HepG2 (cell line): ENCODE data around the gene SELENOW. TPM values are rescaled to one million over a fixed set of nuclear protein-coding genes. Genes with fewer than 3 reads are reported as not detected.
"Not testable (repeated sequence)": the region's sequence is repeated elsewhere in the genome, so short reads cannot be mapped to it uniquely, and the experiment has no call there.

Experiments used
- ATAC-seq: fragments of 200-7000 bp; cut with Tn5 transposase; 3 replicates; pipeline ENCODE4 v1.9.1; 2020; ENCODE audit warnings: mild to moderate bottlenecking, moderate library complexity
- BruUV-seq: library from RNA; stranded (reverse); fragments of 400-500 nt; replicated peaks from 2 replicates; lab custom pipeline; 2021; lab: Mats Ljungman, UMichigan
- CTCF ChIA-PET: fragments of 300-600 bp; formaldehyde crosslinking; extraction: SDS; loops from one replicate; lab custom pipeline; 2021; ENCODE audit warnings: low total read pairs, inconsistent platforms, low intra/inter-chr PET ratio; lab: Yijun Ruan, JAX
- POLR2A ChIA-PET: fragments of 350-600 bp; sonication (Branson Sonifier 250); formaldehyde crosslinking; loops from one replicate; lab custom pipeline; 2020; ENCODE audit warnings: antibody characterized with exemption, inconsistent platforms; lab: Yijun Ruan, JAX
- DNase-seq: peaks from one replicate; pipeline ENCODE4 v3.0.0-alpha.2; 2015; ENCODE audit warnings: low spot score
- FAIRE-seq: peaks from 3 replicates; lab custom pipeline; 2011; peaks lifted over from hg19 to GRCh38; lab: Jason Lieb, UNC
- H2AFZ ChIP-seq: one replicate; pipeline ENCODE4 v1.6.1; 2011; ENCODE audit warnings: low read length, inconsistent platforms
- H3K27ac ChIP-seq: fragments of 300-600 bp; 3 replicates; pipeline ENCODE4 v1.8.0; 2011; ENCODE audit warnings: mixed run types, mild to moderate bottlenecking, mixed read lengths, low read length, inconsistent platforms; ENCODE audit not compliant: insufficient read depth; ENCODE audit errors: extremely low read length
- H3K27me3 ChIP-seq, 2 experiments: fragments of 200-600 bp in 1 of 2; 2 replicates in 1 of 2; 3 replicates in 1 of 2; pipeline versions ENCODE4 v1.6.0 to v1.8.0; 2011; ENCODE audit warnings: low read length in 2 of 2, mild to moderate bottlenecking in 2 of 2, moderate library complexity in 2 of 2, inconsistent platforms in 1 of 2; ENCODE audit not compliant: insufficient read depth in 2 of 2, control insufficient read depth in 1 of 2
- H3K36me3 ChIP-seq, 2 experiments: fragments of 200-600 bp in 1 of 2; replicated peaks in 1 of 2; 2 replicates in 1 of 2; 3 replicates in 1 of 2; pipeline versions ENCODE4 v1.5.1 to v1.8.0; 2011; ENCODE audit warnings: low read length in 2 of 2, inconsistent platforms in 1 of 2; ENCODE audit not compliant: insufficient read depth in 2 of 2, control insufficient read depth in 1 of 2
- H3K4me1 ChIP-seq: 2 replicates; pipeline ENCODE4 v1.5.1; 2012; ENCODE audit warnings: low read length, inconsistent platforms; ENCODE audit not compliant: insufficient read depth
- H3K4me2 ChIP-seq: 2 replicates; pipeline ENCODE4 v1.6.0; 2011; ENCODE audit warnings: low read depth, low read length, inconsistent platforms
- H3K4me3 ChIP-seq, 3 experiments: fragments of 200-600 bp in 1 of 3; sonication (generic), shearing (Covaris generic) in 1 of 3; replicated peaks in 1 of 3; 2 replicates each; pipeline ENCODE4 v1.5.1; 2011 to 2016; ENCODE audit warnings: low read length in 3 of 3, inconsistent platforms in 2 of 3, low read depth in 2 of 3, mild to moderate bottlenecking in 2 of 3, control low read depth in 1 of 3, mixed read lengths in 1 of 3; ENCODE audit not compliant: insufficient read depth in 1 of 3
- H3K79me2 ChIP-seq: one replicate; pipeline ENCODE4 v1.6.1; 2011; ENCODE audit warnings: low read length, inconsistent platforms; ENCODE audit not compliant: insufficient read depth
- H3K9ac ChIP-seq: 2 replicates; pipeline ENCODE4 v1.6.0; 2011; ENCODE audit warnings: mild to moderate bottlenecking, low read depth, low read length, inconsistent platforms; ENCODE audit not compliant: insufficient read depth
- H3K9me3 ChIP-seq: 2 replicates; pipeline ENCODE4 v1.5.1; 2012; ENCODE audit warnings: mild to moderate bottlenecking, low read length
- H4K20me1 ChIP-seq: 2 replicates; pipeline ENCODE4 v1.6.0; 2011; ENCODE audit warnings: inconsistent platforms, mild to moderate bottlenecking, low read length, moderate library complexity; ENCODE audit not compliant: insufficient read depth
- AHR ChIP-seq: IDR thresholded peaks from 2 replicates; pipeline ENCODE4 v1.6.1; 2018; ENCODE audit warnings: missing genetic modification reagents, missing compliant biosample characterization
- RXRB ChIP-seq: IDR thresholded peaks from 2 replicates; pipeline ENCODE4 v1.6.1; 2016; ENCODE audit warnings: borderline replicate concordance, missing genetic modification reagents, missing compliant biosample characterization
- SSRP1 ChIP-seq: IDR thresholded peaks from 2 replicates; pipeline ENCODE4 v1.6.1; 2016; ENCODE audit warnings: control low read depth
- STAG1 ChIP-seq: sonication (generic); formaldehyde crosslinking; IDR thresholded peaks from 2 replicates; pipeline ENCODE4 v1.4.0; 2020; ENCODE audit warnings: missing genetic modification reagents
- TCF12 ChIP-seq, 2 experiments: fragments of 450-650 bp in 1 of 2; sonication (generic) in 1 of 2; formaldehyde crosslinking in 1 of 2; IDR thresholded peaks; 2 replicates each; pipeline versions ENCODE4 v1.6.1 to v1.8.0; 2017 to 2022; ENCODE audit warnings: antibody characterized with exemption in 1 of 2, mild to moderate bottlenecking in 1 of 2, missing genetic modification reagents in 1 of 2, moderate library complexity in 1 of 2
- TCF7 ChIP-seq: sonication (generic); IDR thresholded peaks from 2 replicates; pipeline ENCODE4 v1.6.1; 2016; ENCODE audit warnings: antibody characterized with exemption, low read depth
- ZNF121 ChIP-seq: sonication (generic); formaldehyde crosslinking; IDR thresholded peaks from 2 replicates; pipeline ENCODE4 v1.5.0; 2020; ENCODE audit warnings: mild to moderate bottlenecking, missing genetic modification reagents
- WGBS: methylation state at CpG from one replicate; pipeline ENCODE4 v1.1.6; 2017; ENCODE audit warnings: low lambda C conversion rate; 5-methylcytosine and 5-hydroxymethylcytosine counted together
- in situ Hi-C: cut with HindIII; loops from 2 replicates; pipeline ENCODE4 v1.10.0; 2017; ENCODE audit warnings: low pct_unique_long_range_greater_than_20kb; ENCODE audit not compliant: extremely low pct_ligation_motif_present
- intact Hi-C: fragments of 100-400 bp; cut with micrococcal nuclease; formaldehyde crosslinking; loops from one replicate; pipeline ENCODE4 v1.10.0; 2022; ENCODE audit not compliant: unreplicated experiment
- polyA plus RNA-seq, 8 experiments: library from polyadenylated mRNA; depleted of rRNA in 3 of 8; stranded (reverse) in 7 of 8; unstranded in 1 of 8; fragments of >200 nt; fragmentation: Illumina TruSeq in 4 of 8; extraction: Trizol in 4 of 8; gene quantifications; 2 replicates each; pipeline versions ENCODE4 v1.2.1 to v1.2.3, GENCODE V29; 2011 to 2016; ENCODE audit warnings: low read depth in 4 of 8, missing spikeins in 1 of 8, mixed read lengths in 1 of 8; ENCODE audit not compliant: insufficient read depth in 1 of 8
- total RNA-seq, 5 experiments: library from RNA; depleted of rRNA; stranded (reverse); fragments of >200 nt; fragmentation: Illumina TruSeq; extraction: Trizol; gene quantifications; 2 replicates each; pipeline ENCODE4 v1.2.3, GENCODE V29; 2016; ENCODE audit warnings: low read depth in 1 of 5
- TF ChIP-seq, protein P1 (sequence below): sonication (generic); formaldehyde crosslinking; IDR thresholded peaks from 2 replicates; pipeline ENCODE4 v1.5.0; 2020; ENCODE audit warnings: mild to moderate bottlenecking, missing genetic modification reagents
- TF ChIP-seq, protein P2 (sequence below): IDR thresholded peaks from 2 replicates; pipeline ENCODE4 v1.6.1; 2016; ENCODE audit warnings: low read depth, borderline replicate concordance
- TF ChIP-seq, protein P3 (sequence below): IDR thresholded peaks from 2 replicates; pipeline ENCODE4 v1.6.1; 2016; ENCODE audit warnings: missing compliant biosample characterization, missing genetic modification reagents, borderline replicate concordance

SELENOW gene
- total and polyA plus RNA-seq, 2 of the 13 experiments (the other 11 are each of a cell fraction or from before 2014, with no cell fraction given) = 50.3 to 64.7 TPM

DNA sequence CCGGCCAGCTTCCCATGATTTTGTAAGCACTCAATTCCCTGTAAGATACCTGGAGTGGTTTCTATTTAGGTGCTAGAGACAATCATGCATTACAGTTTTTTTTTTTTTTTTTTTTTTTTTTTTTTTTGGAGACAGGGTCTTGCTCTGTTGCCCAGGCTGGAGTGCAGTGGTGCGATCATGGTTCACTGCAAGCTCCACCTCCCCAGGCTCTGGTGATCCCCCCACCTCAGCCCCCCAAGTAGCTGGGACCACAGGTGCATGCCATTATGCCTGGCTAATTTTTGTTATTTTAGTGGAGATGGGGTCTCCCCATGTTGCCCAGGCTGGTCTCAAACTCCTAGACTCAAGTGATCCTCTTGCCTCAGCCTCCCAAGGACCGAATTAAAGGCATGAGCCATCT is 13.8 kb upstream of the SELENOW start:
- H3K27me3 ChIP-seq, ATAC-seq, intact Hi-C loops, in situ Hi-C loops, H2AFZ ChIP-seq, FAIRE-seq, H3K36me3 ChIP-seq, H3K9me3 ChIP-seq, H4K20me1 ChIP-seq, BruUV-seq, DNase-seq, H3K9ac ChIP-seq, H3K79me2 ChIP-seq: not testable (repeated sequence)
- peak overlapping the region; percentile 38 for H3K27ac ChIP-seq
- H3K4me1 ChIP-seq = peaks cover 34% of the 10 kb centered on the region
- peak; percentile 52; the same call in 1 of the 2 replicates for TF ChIP-seq ZNF121
- TF ChIP-seq, protein P1, sequence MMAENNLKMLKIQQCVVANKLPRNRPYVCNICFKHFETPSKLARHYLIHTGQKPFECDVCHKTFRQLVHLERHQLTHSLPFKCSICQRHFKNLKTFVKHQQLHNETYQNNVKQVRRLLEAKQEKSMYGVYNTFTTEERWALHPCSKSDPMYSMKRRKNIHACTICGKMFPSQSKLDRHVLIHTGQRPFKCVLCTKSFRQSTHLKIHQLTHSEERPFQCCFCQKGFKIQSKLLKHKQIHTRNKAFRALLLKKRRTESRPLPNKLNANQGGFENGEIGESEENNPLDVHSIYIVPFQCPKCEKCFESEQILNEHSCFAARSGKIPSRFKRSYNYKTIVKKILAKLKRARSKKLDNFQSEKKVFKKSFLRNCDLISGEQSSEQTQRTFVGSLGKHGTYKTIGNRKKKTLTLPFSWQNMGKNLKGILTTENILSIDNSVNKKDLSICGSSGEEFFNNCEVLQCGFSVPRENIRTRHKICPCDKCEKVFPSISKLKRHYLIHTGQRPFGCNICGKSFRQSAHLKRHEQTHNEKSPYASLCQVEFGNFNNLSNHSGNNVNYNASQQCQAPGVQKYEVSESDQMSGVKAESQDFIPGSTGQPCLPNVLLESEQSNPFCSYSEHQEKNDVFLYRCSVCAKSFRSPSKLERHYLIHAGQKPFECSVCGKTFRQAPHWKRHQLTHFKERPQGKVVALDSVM (CRISPR knock-in tag) = 0 out of 2 replicates have a peak, but pooled peaks have one; percentile 4
- peak overlapping the region in 1 of 3 experiments; percentile 23; a peak in 1 of 6 replicates for H3K4me3 ChIP-seq
- POLR2A ChIA-PET = interaction anchor here (1.3 to 1.5 kb wide), 2 partner anchors 9 to 21 kb away, joined by 3 to 4 read pairs; no protein-coding TSS in a partner anchor
- CTCF ChIA-PET = interaction anchor here (0.8 to 2.9 kb wide), 2 partner anchors 23 to 26 kb away, joined by 3 to 47 read pairs; no protein-coding TSS in a partner anchor
- 67% methylated on average over 3 of the region's 3 CpGs for WGBS
- peak overlapping the region; percentile 61 for H3K4me2 ChIP-seq

DNA sequence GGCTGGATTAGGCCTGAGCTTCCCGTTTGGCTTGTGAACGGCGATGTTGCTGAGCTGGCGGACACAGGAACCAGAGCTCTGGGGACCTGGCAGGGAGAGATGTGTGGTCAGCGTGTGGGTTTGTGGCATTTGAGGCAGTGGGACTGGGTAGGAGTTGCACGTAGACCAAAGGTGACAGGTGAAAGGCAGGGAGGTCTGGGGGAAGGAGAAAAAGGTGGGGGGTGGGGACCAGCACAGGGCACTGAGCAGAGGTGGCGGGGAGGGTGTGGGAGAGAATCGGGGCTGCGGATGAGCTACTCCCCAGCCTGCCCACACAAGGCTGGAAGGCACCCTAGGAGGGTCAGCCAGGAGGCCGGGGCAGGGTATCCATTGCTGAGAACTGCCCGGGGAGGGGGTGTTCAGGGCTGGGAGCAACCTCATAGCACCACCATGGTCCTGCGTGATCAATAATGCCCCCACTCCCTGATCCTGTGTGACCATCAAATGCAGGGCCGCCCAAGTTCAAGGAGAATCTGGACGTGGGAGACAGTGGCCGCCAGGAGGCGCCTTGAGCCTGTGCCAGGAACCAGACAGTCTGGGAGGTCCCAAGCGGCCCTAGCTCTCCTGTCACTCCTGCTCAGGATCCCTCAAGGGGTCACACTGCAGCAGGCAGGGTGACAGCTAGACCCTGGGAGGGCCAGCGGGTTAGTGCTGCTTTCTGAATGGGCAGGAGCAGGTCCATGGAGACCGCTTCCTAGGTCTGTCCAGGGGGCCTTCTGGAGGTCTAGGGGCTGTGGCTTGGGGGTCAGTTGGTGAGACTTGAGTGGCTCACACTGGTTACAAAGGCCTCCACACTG is 12.8 kb upstream of the SELENOW start:
- no peaks in the 10 kb centered on the region for H3K9me3 ChIP-seq
- no peaks in the 10 kb centered on the region for H3K36me3 ChIP-seq
- FAIRE-seq = peak; percentile 18
- H3K4me1 ChIP-seq = peaks cover 41% of the 10 kb centered on the region
- peak; percentile 77 for ATAC-seq
- H3K4me2 ChIP-seq = peak overlapping the region; percentile 59
- no peaks in the 10 kb centered on the region for H3K79me2 ChIP-seq
- H3K9ac ChIP-seq = no peak overlapping the region
- WGBS = 23% methylated on average over 10 of the region's 19 CpGs
- peak; percentile 52 for DNase-seq
- H3K4me3 ChIP-seq = peak overlapping the region in 1 of 3 experiments; percentile 51; a peak in 2 of 6 replicates
- BruUV-seq = no TSS peak
- H3K27me3 ChIP-seq = no peaks in the 10 kb centered on the region
- no peaks in the 10 kb centered on the region for H4K20me1 ChIP-seq
- H3K27ac ChIP-seq = no peak overlapping the region
- POLR2A ChIA-PET = interaction anchor here (1.5 kb wide), 1 partner anchor 8 kb away, joined by 3 read pairs; no protein-coding TSS in a partner anchor
- in situ Hi-C loops (no loop called here), intact Hi-C loops (loop anchor here (1.0 kb wide), 1 partner anchor 23 kb away; no protein-coding TSS in a partner anchor)
- CTCF ChIA-PET = interaction anchor here (1.3 to 2.9 kb wide), 2 partner anchors 22 to 25 kb away, joined by 5 to 47 read pairs; no protein-coding TSS in a partner anchor
- no peak overlapping the region for H2AFZ ChIP-seq
- TF ChIP-seq TCF7 = no peak
- TF ChIP-seq AHR (CRISPR knock-in tag) = 0 out of 2 replicates have a peak, but pooled peaks have one; percentile 26
- peak; percentile 45; the same call in 1 of the 2 replicates for TF ChIP-seq SSRP1 (CRISPR knock-in tag)
- TF ChIP-seq STAG1 (CRISPR knock-in tag) = peak; percentile 82
- 0 out of 2 replicates have a peak, but pooled peaks have one; percentile 37 for TF ChIP-seq RXRB (CRISPR knock-in tag)
- TF ChIP-seq, protein P2, sequence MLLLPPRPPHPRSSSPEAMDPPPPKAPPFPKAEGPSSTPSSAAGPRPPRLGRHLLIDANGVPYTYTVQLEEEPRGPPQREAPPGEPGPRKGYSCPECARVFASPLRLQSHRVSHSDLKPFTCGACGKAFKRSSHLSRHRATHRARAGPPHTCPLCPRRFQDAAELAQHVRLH (CRISPR knock-in tag) = no peak
- TF ChIP-seq, protein P3, sequence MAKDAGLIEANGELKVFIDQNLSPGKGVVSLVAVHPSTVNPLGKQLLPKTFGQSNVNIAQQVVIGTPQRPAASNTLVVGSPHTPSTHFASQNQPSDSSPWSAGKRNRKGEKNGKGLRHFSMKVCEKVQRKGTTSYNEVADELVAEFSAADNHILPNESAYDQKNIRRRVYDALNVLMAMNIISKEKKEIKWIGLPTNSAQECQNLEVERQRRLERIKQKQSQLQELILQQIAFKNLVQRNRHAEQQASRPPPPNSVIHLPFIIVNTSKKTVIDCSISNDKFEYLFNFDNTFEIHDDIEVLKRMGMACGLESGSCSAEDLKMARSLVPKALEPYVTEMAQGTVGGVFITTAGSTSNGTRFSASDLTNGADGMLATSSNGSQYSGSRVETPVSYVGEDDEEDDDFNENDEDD = peak; percentile 23; the same call in 1 of the 2 replicates
- no peak for TF ChIP-seq TCF12 (IDR thresholded peaks at IDR 0.05)
- no peak for TF ChIP-seq TCF12 (CRISPR knock-in tag; IDR thresholded peaks at IDR 0.05)
